Brain microvascular endothelial cell (primary cell): Measurements from ENCODE around the gene PTMS.

Source experiments
- DNase-seq: peaks from one replicate; pipeline ENCODE4 v3.0.0-alpha.2; 2020
- H3K27ac ChIP-seq: fragments of 250-450 bp; sonication (Bioruptor Pico); 2 replicates; pipeline ENCODE4 v1.5.1; 2020; ENCODE audit warnings: mild to moderate bottlenecking, moderate library complexity
- H3K27me3 ChIP-seq: fragments of 250-450 bp; sonication (Bioruptor Pico); replicated peaks from 2 replicates; pipeline ENCODE4 v1.5.1; 2020; ENCODE audit warnings: mild to moderate bottlenecking
- H3K36me3 ChIP-seq: fragments of 250-450 bp; sonication (Bioruptor Pico); replicated peaks from 2 replicates; pipeline ENCODE4 v1.5.1; 2020; ENCODE audit warnings: mild to moderate bottlenecking
- H3K4me3 ChIP-seq: 2 replicates; pipeline ENCODE4 v1.5.1; 2011; ENCODE audit warnings: low read depth, mild to moderate bottlenecking, control low read depth, low read length, moderate library complexity
- in situ Hi-C: cut with HindIII; loops from 2 replicates; pipeline ENCODE4 v1.10.0; 2017; ENCODE audit warnings: low sequenced_read_pairs, low pct_ligation_motif_present
- TF ChIP-seq, protein P1 (sequence below): IDR thresholded peaks from 2 replicates; pipeline ENCODE4 v1.5.1; 2011; ENCODE audit warnings: low read depth, mild to moderate bottlenecking, moderate library complexity, low read length, control low read depth, inconsistent platforms; ENCODE audit errors: missing control alignments

PTMS gene

DNA sequence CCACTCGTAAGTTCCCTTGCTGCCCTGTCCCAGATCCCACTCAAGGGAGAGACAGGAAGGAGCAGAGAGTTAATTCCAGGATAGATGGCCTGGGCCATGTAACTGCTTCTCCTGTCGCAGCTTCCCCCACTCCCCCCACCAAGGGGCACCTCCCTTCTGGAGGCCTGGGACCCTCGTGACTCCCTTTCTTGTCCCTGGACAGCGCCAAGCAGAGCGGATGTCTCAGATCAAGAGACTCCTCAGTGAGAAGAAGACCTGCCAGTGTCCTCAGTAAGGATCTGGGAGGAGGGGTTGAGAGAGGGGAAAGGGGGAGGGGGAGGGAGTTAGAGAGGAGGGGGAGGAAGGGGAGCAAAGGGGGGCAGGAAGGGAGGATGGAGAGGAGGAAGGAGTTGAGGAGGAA lies 52.5 kb downstream of the PTMS start:
- Histone ChIP-seq H3K36me3 (no peaks in the 10 kb centered on the region), H3K27me3 (no peaks in the 10 kb centered on the region), H3K27ac (no peak overlapping the region), H3K4me3 (no peak overlapping the region)
- TF ChIP-seq, protein P1, sequence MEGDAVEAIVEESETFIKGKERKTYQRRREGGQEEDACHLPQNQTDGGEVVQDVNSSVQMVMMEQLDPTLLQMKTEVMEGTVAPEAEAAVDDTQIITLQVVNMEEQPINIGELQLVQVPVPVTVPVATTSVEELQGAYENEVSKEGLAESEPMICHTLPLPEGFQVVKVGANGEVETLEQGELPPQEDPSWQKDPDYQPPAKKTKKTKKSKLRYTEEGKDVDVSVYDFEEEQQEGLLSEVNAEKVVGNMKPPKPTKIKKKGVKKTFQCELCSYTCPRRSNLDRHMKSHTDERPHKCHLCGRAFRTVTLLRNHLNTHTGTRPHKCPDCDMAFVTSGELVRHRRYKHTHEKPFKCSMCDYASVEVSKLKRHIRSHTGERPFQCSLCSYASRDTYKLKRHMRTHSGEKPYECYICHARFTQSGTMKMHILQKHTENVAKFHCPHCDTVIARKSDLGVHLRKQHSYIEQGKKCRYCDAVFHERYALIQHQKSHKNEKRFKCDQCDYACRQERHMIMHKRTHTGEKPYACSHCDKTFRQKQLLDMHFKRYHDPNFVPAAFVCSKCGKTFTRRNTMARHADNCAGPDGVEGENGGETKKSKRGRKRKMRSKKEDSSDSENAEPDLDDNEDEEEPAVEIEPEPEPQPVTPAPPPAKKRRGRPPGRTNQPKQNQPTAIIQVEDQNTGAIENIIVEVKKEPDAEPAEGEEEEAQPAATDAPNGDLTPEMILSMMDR, result no peak
- no peak for DNase-seq
- in situ Hi-C loops, result no loop called here

DNA sequence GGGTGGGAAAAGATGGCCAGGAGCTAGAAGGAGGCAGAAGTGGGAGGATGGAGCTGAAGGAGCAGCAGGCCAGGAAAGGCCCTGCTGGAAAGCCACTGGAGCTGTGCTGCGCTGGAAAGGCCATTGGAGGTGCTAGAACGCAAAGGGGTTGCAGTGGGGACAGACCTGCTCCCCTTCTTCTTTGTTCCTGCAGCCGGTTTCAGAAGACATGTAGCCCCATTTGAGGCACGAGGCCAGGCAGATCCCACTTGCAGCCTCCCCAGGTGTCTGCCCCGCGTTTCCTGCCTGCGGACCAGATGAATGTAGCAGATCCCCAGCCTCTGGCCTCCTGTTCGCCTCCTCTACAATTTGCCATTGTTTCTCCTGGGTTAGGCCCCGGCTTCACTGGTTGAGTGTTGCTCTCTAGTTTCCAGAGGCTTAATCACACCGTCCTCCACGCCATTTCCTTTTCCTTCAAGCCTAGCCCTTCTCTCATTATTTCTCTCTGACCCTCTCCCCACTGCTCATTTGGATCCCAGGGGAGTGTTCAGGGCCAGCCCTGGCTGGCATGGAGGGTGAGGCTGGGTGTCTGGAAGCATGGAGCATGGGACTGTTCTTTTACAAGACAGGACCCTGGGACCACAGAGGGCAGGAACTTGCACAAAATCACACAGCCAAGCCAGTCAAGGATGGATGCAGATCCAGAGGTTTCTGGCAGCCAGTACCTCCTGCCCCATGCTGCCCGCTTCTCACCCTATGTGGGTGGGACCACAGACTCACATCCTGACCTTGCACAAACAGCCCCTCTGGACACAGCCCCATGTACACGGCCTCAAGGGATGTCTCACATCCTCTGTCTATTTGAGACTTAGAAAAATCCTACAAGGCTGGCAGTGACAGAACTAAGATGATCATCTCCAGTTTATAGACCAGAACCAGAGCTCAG lies 53.2 kb downstream of the PTMS start:
- TF ChIP-seq, protein P1, result no peak
- DNase-seq, result no peak
- no peak overlapping the region for H3K27ac ChIP-seq
- H3K27me3 ChIP-seq, result no peaks in the 10 kb centered on the region
- in situ Hi-C loops, result no loop called here
- no peaks in the 10 kb centered on the region for H3K36me3 ChIP-seq
- no peak overlapping the region for H3K4me3 ChIP-seq

DNA sequence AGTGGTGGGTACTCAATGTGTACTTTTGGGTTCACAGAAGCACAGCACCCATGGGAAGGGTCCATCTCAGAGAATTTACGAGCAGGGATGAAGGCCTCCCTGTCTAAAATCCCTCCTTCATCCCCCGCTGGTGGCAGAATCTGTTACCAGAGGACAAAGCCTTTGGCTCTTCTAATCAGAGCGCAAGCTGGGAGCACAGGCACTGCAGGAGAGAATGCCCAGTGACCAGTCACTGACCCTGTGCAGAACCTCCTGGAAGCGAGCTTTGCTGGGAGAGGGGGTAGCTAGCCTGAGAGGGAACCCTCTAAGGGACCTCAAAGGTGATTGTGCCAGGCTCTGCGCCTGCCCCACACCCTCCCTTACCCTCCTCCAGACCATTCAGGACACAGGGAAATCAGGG lies 54.0 kb downstream of the PTMS start:
- no peak overlapping the region for H3K27ac ChIP-seq
- in situ Hi-C loops, result no loop called here
- no peak for DNase-seq
- H3K4me3 ChIP-seq, result no peak overlapping the region
- no peaks in the 10 kb centered on the region for H3K36me3 ChIP-seq
- H3K27me3 ChIP-seq, result no peaks in the 10 kb centered on the region
- TF ChIP-seq, protein P1, result no peak
